ENCODE data around the gene TMIGD3. TPM values are rescaled to one million over a fixed set of nuclear protein-coding genes. Genes with fewer than 3 reads are reported as not detected.

Gene TMIGD3
- polyA plus RNA-seq, 1 donor (not counting 4 experiments of a cell fraction or from before 2014, with no cell fraction given), result not detected

DNA sequence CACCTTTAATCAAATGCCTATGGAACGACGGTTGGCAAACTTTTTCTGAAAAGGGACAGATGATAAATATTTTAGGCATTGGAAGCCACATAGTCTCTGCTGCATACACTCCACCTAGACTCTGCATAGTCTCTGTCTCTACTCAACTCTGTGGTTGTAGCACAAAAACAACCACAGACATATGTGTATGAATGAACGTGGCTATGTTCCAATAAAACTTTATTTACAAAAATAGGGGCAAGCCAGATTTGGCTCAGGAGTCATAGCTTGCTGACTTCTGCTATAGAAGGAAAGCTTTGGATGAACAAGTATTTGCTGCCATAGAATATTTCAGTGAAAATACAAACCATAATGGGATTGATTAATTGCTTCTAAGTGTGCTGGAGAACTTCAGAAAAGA, 37.5 kb upstream of the TMIGD3 start:
- DNase-seq (ENCODE audit: low read depth, low spot score), result no peak
- TF ChIP-seq, protein P1, sequence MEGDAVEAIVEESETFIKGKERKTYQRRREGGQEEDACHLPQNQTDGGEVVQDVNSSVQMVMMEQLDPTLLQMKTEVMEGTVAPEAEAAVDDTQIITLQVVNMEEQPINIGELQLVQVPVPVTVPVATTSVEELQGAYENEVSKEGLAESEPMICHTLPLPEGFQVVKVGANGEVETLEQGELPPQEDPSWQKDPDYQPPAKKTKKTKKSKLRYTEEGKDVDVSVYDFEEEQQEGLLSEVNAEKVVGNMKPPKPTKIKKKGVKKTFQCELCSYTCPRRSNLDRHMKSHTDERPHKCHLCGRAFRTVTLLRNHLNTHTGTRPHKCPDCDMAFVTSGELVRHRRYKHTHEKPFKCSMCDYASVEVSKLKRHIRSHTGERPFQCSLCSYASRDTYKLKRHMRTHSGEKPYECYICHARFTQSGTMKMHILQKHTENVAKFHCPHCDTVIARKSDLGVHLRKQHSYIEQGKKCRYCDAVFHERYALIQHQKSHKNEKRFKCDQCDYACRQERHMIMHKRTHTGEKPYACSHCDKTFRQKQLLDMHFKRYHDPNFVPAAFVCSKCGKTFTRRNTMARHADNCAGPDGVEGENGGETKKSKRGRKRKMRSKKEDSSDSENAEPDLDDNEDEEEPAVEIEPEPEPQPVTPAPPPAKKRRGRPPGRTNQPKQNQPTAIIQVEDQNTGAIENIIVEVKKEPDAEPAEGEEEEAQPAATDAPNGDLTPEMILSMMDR (optimal IDR thresholded peaks at IDR 0.05 in 1 of 3, IDR thresholded peaks at IDR 0.05 in 1 of 3, conservative IDR thresholded peaks at IDR 0.05 in 1 of 3; ENCODE audit: extremely low read depth in 1 of 3, insufficient read depth in 2 of 3, low read length in 3 of 3), result no peak
- TF ChIP-seq EZH2 (IDR thresholded peaks at IDR 0.05; ENCODE audit: low read length), result no peak
- Histone ChIP-seq H3K9me3 (ENCODE audit: control insufficient read depth, low read depth, low read length) (no peaks in the 10 kb centered on the region), H4K20me1 (ENCODE audit: control insufficient read depth, extremely low read depth, insufficient read depth, low read length) (no peaks in the 10 kb centered on the region), H3K27me3 (ENCODE audit: control insufficient read depth, extremely low read depth, insufficient read depth, low read length) (no peaks in the 10 kb centered on the region), H3K79me2 (ENCODE audit: control insufficient read depth, insufficient read depth, low read length) (no peaks in the 10 kb centered on the region), H3K4me3 (ENCODE audit: control insufficient read depth in 2 of 3, extremely low read depth in 1 of 3, insufficient read depth in 2 of 3, low read depth in 1 of 3, low read length in 3 of 3) (no peak overlapping the region), H3K9ac (ENCODE audit: control insufficient read depth, extremely low read depth, insufficient read depth, low read length) (no peak overlapping the region), H3K9me1 (ENCODE audit: control insufficient read depth, extremely low read depth, insufficient read depth, low read length) (no peaks in the 10 kb centered on the region), H3K27ac (ENCODE audit: control insufficient read depth, insufficient read depth, low read length) (no peak overlapping the region), H3K4me2 (ENCODE audit: control insufficient read depth, extremely low read depth, insufficient read depth, low read depth, low read length) (no peak overlapping the region), H3K4me1 (ENCODE audit: control insufficient read depth, extremely low read depth, insufficient read depth, low read length) (peaks cover 22% of the 10 kb centered on the region), H3K36me3 (ENCODE audit: control insufficient read depth in 2 of 2, extremely low read depth in 1 of 2, insufficient read depth in 2 of 2, low read length in 2 of 2) (no peaks in the 10 kb centered on the region), H2AFZ (ENCODE audit: control insufficient read depth, low read length) (no peak overlapping the region)
- no peak for FAIRE-seq
- dilution Hi-C loops (cut with MboI; ENCODE audit: extremely low pct_ligation_motif_present, low sequenced_read_pairs), result no loop called here

DNA sequence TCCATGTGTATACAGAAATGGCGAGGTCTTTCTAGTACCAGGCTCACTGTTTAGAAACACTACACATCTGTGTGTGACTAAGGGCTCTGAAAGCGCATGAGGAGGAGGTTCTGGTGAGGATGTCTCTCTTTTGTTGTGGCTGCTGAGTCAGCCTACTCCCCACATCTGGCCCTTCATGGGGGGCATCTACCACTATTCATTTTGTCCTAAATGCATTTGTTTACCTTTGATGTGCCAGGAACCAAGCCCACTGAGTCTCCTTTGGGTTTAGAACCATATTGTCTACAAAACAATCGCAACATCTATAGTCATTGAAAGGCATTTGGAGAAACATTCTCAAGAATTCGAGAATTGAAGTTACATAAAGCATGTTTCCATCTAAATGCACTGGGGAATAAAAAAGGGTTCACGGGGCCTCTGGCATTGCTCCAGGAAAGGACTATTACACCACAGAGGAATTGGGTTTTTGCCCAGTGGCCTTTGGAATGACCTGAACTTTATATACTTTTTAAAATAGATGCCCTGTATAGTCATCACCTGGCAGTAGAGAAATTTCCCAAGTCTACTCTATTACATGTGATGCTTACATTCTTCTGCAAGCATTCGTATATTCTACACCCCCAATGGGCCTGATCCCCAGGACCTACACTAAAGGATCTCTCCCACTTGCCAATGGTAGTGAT, 35.1 kb upstream of the TMIGD3 start:
- TF ChIP-seq, protein P1 (optimal IDR thresholded peaks at IDR 0.05 in 1 of 3, IDR thresholded peaks at IDR 0.05 in 1 of 3, conservative IDR thresholded peaks at IDR 0.05 in 1 of 3; ENCODE audit: extremely low read depth in 1 of 3, insufficient read depth in 2 of 3, low read length in 3 of 3), result no peak
- TF ChIP-seq EZH2 (IDR thresholded peaks at IDR 0.05; ENCODE audit: low read length), result no peak
- no peak overlapping the region for H3K9ac ChIP-seq (ENCODE audit: control insufficient read depth, extremely low read depth, insufficient read depth, low read length)
- no peaks in the 10 kb centered on the region for H3K36me3 ChIP-seq (ENCODE audit: control insufficient read depth in 2 of 2, extremely low read depth in 1 of 2, insufficient read depth in 2 of 2, low read length in 2 of 2)
- DNase-seq (ENCODE audit: low read depth, low spot score) (no peak), FAIRE-seq (no peak)
- H3K79me2 ChIP-seq (ENCODE audit: control insufficient read depth, insufficient read depth, low read length), result no peaks in the 10 kb centered on the region
- no peaks in the 10 kb centered on the region for H3K9me3 ChIP-seq (ENCODE audit: control insufficient read depth, low read depth, low read length)
- no peak overlapping the region for H3K4me3 ChIP-seq (ENCODE audit: control insufficient read depth in 2 of 3, extremely low read depth in 1 of 3, insufficient read depth in 2 of 3, low read depth in 1 of 3, low read length in 3 of 3)
- no peak overlapping the region for H3K4me2 ChIP-seq (ENCODE audit: control insufficient read depth, extremely low read depth, insufficient read depth, low read depth, low read length)
- dilution Hi-C loops (cut with MboI; ENCODE audit: extremely low pct_ligation_motif_present, low sequenced_read_pairs), result no loop called here
- peaks cover 22% of the 10 kb centered on the region for H3K4me1 ChIP-seq (ENCODE audit: control insufficient read depth, extremely low read depth, insufficient read depth, low read length)
- no peaks in the 10 kb centered on the region for H4K20me1 ChIP-seq (ENCODE audit: control insufficient read depth, extremely low read depth, insufficient read depth, low read length)
- no peaks in the 10 kb centered on the region for H3K9me1 ChIP-seq (ENCODE audit: control insufficient read depth, extremely low read depth, insufficient read depth, low read length)
- H3K27ac ChIP-seq (ENCODE audit: control insufficient read depth, insufficient read depth, low read length), result no peak overlapping the region
- H2AFZ ChIP-seq (ENCODE audit: control insufficient read depth, low read length), result no peak overlapping the region
- H3K27me3 ChIP-seq (ENCODE audit: control insufficient read depth, extremely low read depth, insufficient read depth, low read length), result no peaks in the 10 kb centered on the region
